Choroid plexus epithelial cell (primary cell): ENCODE data around the gene HEMK1.

ENCODE experiments used
- DNase-seq: peaks from one replicate; pipeline ENCODE4 v3.0.0-alpha.2; 2010; ENCODE audit warnings: low read depth
- H3K4me3 ChIP-seq: 2 replicates; pipeline ENCODE4 v1.5.1; 2011; ENCODE audit warnings: low read depth, mild to moderate bottlenecking, control low read depth, low read length, moderate library complexity
- CTCF ChIP-seq: conservative IDR thresholded peaks from 2 replicates; pipeline ENCODE4 v1.5.1; 2011; ENCODE audit warnings: low read depth, mild to moderate bottlenecking, control low read depth, inconsistent platforms, low read length, moderate library complexity

The HEMK1 gene

GRCh38 chr3:50534681-50535330 lies 34.5 kb upstream of the HEMK1 start:
- no peak overlapping the region for H3K4me3 ChIP-seq
- TF ChIP-seq CTCF: no peak
- DNase-seq: peak; percentile 41

GRCh38 chr3:50536471-50537180 lies 32.7 kb upstream of the HEMK1 start:
- DNase-seq: peak; percentile 5
- TF ChIP-seq CTCF: no peak
- no peak overlapping the region for H3K4me3 ChIP-seq

- no peak for DNase-seq
- no peak for TF ChIP-seq CTCF
- H3K4me3 ChIP-seq: no peak overlapping the region
Measured at GRCh38 chr3:50537421-50538129, 31.7 kb upstream of the HEMK1 start.

- no peak overlapping the region for H3K4me3 ChIP-seq
- no peak for DNase-seq
- no peak for TF ChIP-seq CTCF
Measured at GRCh38 chr3:50539356-50540286, 29.7 kb upstream of the HEMK1 start.

- H3K4me3 ChIP-seq: no peak overlapping the region
- TF ChIP-seq CTCF: peak; percentile 93
- DNase-seq: peak; percentile 68
Measured at GRCh38 chr3:50542177-50543034, 26.9 kb upstream of the HEMK1 start.

- TF ChIP-seq CTCF: no peak
- DNase-seq: no peak
- no peak overlapping the region for H3K4me3 ChIP-seq
Measured at GRCh38 chr3:50545781-50546180, 23.5 kb upstream of the HEMK1 start.
